Vagina (tissue), 2 donors: Measurements from ENCODE around the gene ARHGAP31. TPM values are rescaled to one million over a fixed set of nuclear protein-coding genes. Genes with fewer than 3 reads are reported as not detected.
"Not testable (repeated sequence)": the region's sequence is repeated elsewhere in the genome, so short reads cannot be mapped to it uniquely, and the experiment has no call there.

Experiments used
- DNase-seq, 2 donors: peaks; one replicate each; pipeline ENCODE4 v3.0.0-alpha.2; 2017; ENCODE audit errors: extremely low spot score in 2 of 2
- H3K27ac ChIP-seq: fragments of 200-600 bp; sonication (generic); one replicate; pipeline ENCODE4 v1.5.1; 2019
- H3K27me3 ChIP-seq: fragments of 200-600 bp; sonication (generic); one replicate; pipeline ENCODE4 v1.5.1; 2019
- H3K36me3 ChIP-seq, 2 donors: fragments of 200-600 bp; sonication (generic); one replicate each; pipeline ENCODE4 v1.5.1; 2017 to 2019
- H3K4me1 ChIP-seq: fragments of 200-600 bp; sonication (generic); one replicate; pipeline ENCODE4 v1.5.1; 2019
- H3K4me3 ChIP-seq, 2 donors: fragments of 200-600 bp; sonication (generic); 1 replicate in 1 of 2; 2 replicates in 1 of 2; pipeline ENCODE4 v1.5.1; 2016 to 2019
- H3K9me3 ChIP-seq: fragments of 200-600 bp; sonication (generic); one replicate; pipeline ENCODE4 v1.5.1; 2019
- CTCF ChIP-seq, 3 experiments: fragments of 450-650 bp in 2 of 3; fragments of 200-600 bp in 1 of 3; sonication (generic) in 1 of 3; IDR thresholded peaks; one replicate each; pipeline ENCODE4 v1.5.1; 2017 to 2019; ENCODE audit warnings: antibody characterized with exemption in 3 of 3, mild to moderate bottlenecking in 2 of 3, moderate library complexity in 2 of 3
- POLR2A ChIP-seq, 2 donors: fragments of 450-650 bp; IDR thresholded peaks; one replicate each; pipeline ENCODE4 v1.6.1; 2017; ENCODE audit warnings: antibody characterized with exemption in 2 of 2, mild to moderate bottlenecking in 2 of 2, moderate library complexity in 2 of 2
- POLR2AphosphoS5 ChIP-seq, 2 donors: sonication (generic); formaldehyde crosslinking; IDR thresholded peaks; one replicate each; pipeline ENCODE4 v1.9.0; 2017; ENCODE audit warnings: antibody characterized with exemption in 2 of 2, mild to moderate bottlenecking in 2 of 2, low read depth in 1 of 2; ENCODE audit not compliant: insufficient read depth in 1 of 2
- intact Hi-C: fragments of 100-400 bp; cut with DNase I; formaldehyde crosslinking; loops from one replicate; pipeline ENCODE4 v1.15.1; 2023
- total RNA-seq: library from RNA; depleted of rRNA; stranded (reverse); fragments of >200 nt; gene quantifications from one replicate; pipeline ENCODE4 v1.2.3, GENCODE V29; 2016

The ARHGAP31 gene
- total RNA-seq, 1 donor from 2014 or later: 13.0 TPM

GRCh38 chr3:119318876-119319275 lies 24.7 kb downstream of the ARHGAP31 start:
- intact Hi-C loops: no loop called here
- TF ChIP-seq POLR2A (IDR thresholded peaks at IDR 0.05) (no peak), POLR2AphosphoS5 (IDR thresholded peaks at IDR 0.05; ENCODE audit: insufficient read depth in 1 of 2, low read depth in 1 of 2) (no peak), CTCF (IDR thresholded peaks at IDR 0.05) (no peak)

GRCh38 chr3:119319311-119319710 lies 25.1 kb downstream of the ARHGAP31 start:
- peaks cover 27% of the 10 kb centered on the region for H3K4me1 ChIP-seq
- no peak for TF ChIP-seq POLR2AphosphoS5 (IDR thresholded peaks at IDR 0.05; ENCODE audit: insufficient read depth in 1 of 2, low read depth in 1 of 2)
- no peak for TF ChIP-seq CTCF (IDR thresholded peaks at IDR 0.05)
- no peak for TF ChIP-seq POLR2A (IDR thresholded peaks at IDR 0.05)
- H3K27me3 ChIP-seq: no peaks in the 10 kb centered on the region
- H3K9me3 ChIP-seq: no peaks in the 10 kb centered on the region
- no peak overlapping the region for H3K27ac ChIP-seq
- no peaks in the 10 kb centered on the region for H3K36me3 ChIP-seq
- intact Hi-C loops: no loop called here
- no peak for DNase-seq
- H3K4me3 ChIP-seq: no peak overlapping the region

More at GRCh38 chr3:119318876-119319275, 24.7 kb downstream of the ARHGAP31 start:
- no peaks in the 10 kb centered on the region for H3K9me3 ChIP-seq
- H3K4me3 ChIP-seq: no peak overlapping the region
- H3K27ac ChIP-seq: no peak overlapping the region
- H3K4me1 ChIP-seq: peaks cover 27% of the 10 kb centered on the region
- H3K27me3 ChIP-seq: no peaks in the 10 kb centered on the region
- DNase-seq: no peak
- H3K36me3 ChIP-seq: no peaks in the 10 kb centered on the region

- H3K9me3 ChIP-seq, H3K27me3 ChIP-seq, DNase-seq, H3K4me3 ChIP-seq, H3K27ac ChIP-seq, intact Hi-C loops, H3K36me3 ChIP-seq: not testable (repeated sequence)
- H3K4me1 ChIP-seq: peaks cover 22% of the 10 kb centered on the region
Measured at GRCh38 chr3:119320785-119321184, 26.6 kb downstream of the ARHGAP31 start.

- Histone ChIP-seq H3K27me3 (no peaks in the 10 kb centered on the region), H3K4me3 (peak overlapping the region; percentile 70 to 77), H3K9me3 (no peaks in the 10 kb centered on the region), H3K27ac (peak overlapping the region; percentile 94), H3K4me1 (peaks cover 20% of the 10 kb centered on the region), H3K36me3 (no peaks in the 10 kb centered on the region)
- TF ChIP-seq POLR2A (IDR thresholded peaks at IDR 0.05): no peak
- intact Hi-C loops: no loop called here
- no peak for DNase-seq
Measured at GRCh38 chr3:119322021-119322834, 28.0 kb downstream of the ARHGAP31 start.

GRCh38 chr3:119322835-119323722 lies 28.9 kb downstream of the ARHGAP31 start:
- no peak for DNase-seq
- H3K27ac ChIP-seq: peak overlapping the region; percentile 94
- H3K4me3 ChIP-seq: peak overlapping the region; percentile 70 to 77
- H3K4me1 ChIP-seq: peaks cover 20% of the 10 kb centered on the region
- peak in 1 of 3 experiments; percentile 7 for TF ChIP-seq CTCF (IDR thresholded peaks at IDR 0.05)
- TF ChIP-seq POLR2AphosphoS5 (IDR thresholded peaks at IDR 0.05; ENCODE audit: insufficient read depth in 1 of 2, low read depth in 1 of 2): peak in 1 of 2 donors; percentile 78
- no peak for TF ChIP-seq POLR2A (IDR thresholded peaks at IDR 0.05)
- intact Hi-C loops: no loop called here
- H3K27me3 ChIP-seq: no peaks in the 10 kb centered on the region
- no peaks in the 10 kb centered on the region for H3K36me3 ChIP-seq
- no peaks in the 10 kb centered on the region for H3K9me3 ChIP-seq
